Astrocyte (in vitro differentiated cells and primary cell): ENCODE measurements around the gene SCAPER. TPM values are rescaled to one million over a fixed set of nuclear protein-coding genes. Genes with fewer than 3 reads are reported as not detected.

ENCODE experiments used
- DNase-seq: peaks from one replicate; pipeline ENCODE4 v3.0.0-alpha.2; 2010; ENCODE audit warnings: low read depth
- FAIRE-seq: peaks from 2 replicates; lab custom pipeline; 2011; peaks lifted over from hg19 to GRCh38; lab: Jason Lieb, UNC
- H2AFZ ChIP-seq: 2 replicates; pipeline ENCODE4 v1.6.0; 2012; ENCODE audit warnings: low read depth, low read length, inconsistent platforms
- H3K27ac ChIP-seq: 2 replicates; pipeline ENCODE4 v1.5.1; 2011; ENCODE audit warnings: low read depth, low read length, inconsistent platforms
- H3K27me3 ChIP-seq: 2 replicates; pipeline ENCODE4 v1.6.0; 2011; ENCODE audit warnings: low read length, inconsistent platforms; ENCODE audit not compliant: insufficient read depth
- H3K36me3 ChIP-seq: 2 replicates; pipeline ENCODE4 v1.5.1; 2011; ENCODE audit warnings: low read length, inconsistent platforms; ENCODE audit not compliant: insufficient read depth
- H3K4me1 ChIP-seq: 2 replicates; pipeline ENCODE4 v1.5.1; 2011; ENCODE audit warnings: low read length, inconsistent platforms; ENCODE audit not compliant: insufficient read depth
- H3K4me2 ChIP-seq: 2 replicates; pipeline ENCODE4 v1.6.0; 2012; ENCODE audit warnings: low read length, inconsistent platforms
- H3K4me3 ChIP-seq: 2 replicates; pipeline ENCODE4 v1.5.1; 2011; ENCODE audit warnings: low read depth, mild to moderate bottlenecking, low read length, inconsistent platforms; ENCODE audit not compliant: insufficient read depth
- H3K79me2 ChIP-seq: 2 replicates; pipeline ENCODE4 v1.6.0; 2012; ENCODE audit warnings: mild to moderate bottlenecking, low read length, inconsistent platforms; ENCODE audit not compliant: insufficient read depth
- H3K9ac ChIP-seq: 2 replicates; pipeline ENCODE4 v1.6.0; 2012; ENCODE audit warnings: mild to moderate bottlenecking, low read length, inconsistent platforms
- H3K9me3 ChIP-seq: 2 replicates; pipeline ENCODE4 v1.5.1; 2012; ENCODE audit warnings: low read depth, mild to moderate bottlenecking, low read length, inconsistent platforms; ENCODE audit not compliant: insufficient read depth
- H4K20me1 ChIP-seq: 2 replicates; pipeline ENCODE4 v1.6.0; 2012; ENCODE audit warnings: low read length, inconsistent platforms; ENCODE audit not compliant: insufficient read depth
- H3K27ac Mint-ChIP-seq: one replicate; pipeline ENCODE4 v1.8.0; 2021; ENCODE audit warnings: mild to moderate bottlenecking, mixed read lengths; ENCODE audit not compliant: unreplicated experiment
- H3K27me3 Mint-ChIP-seq: one replicate; pipeline ENCODE4 v1.8.0; 2021; ENCODE audit warnings: low read depth, mixed read lengths; ENCODE audit not compliant: unreplicated experiment
- H3K36me3 Mint-ChIP-seq: one replicate; pipeline ENCODE4 v1.8.0; 2021; ENCODE audit warnings: low read depth, mixed read lengths; ENCODE audit not compliant: unreplicated experiment
- H3K4me1 Mint-ChIP-seq: one replicate; pipeline ENCODE4 v1.8.0; 2021; ENCODE audit warnings: low read depth, mixed read lengths; ENCODE audit not compliant: unreplicated experiment
- H3K4me3 Mint-ChIP-seq: one replicate; pipeline ENCODE4 v1.8.0; 2021; ENCODE audit warnings: mild to moderate bottlenecking, moderate library complexity, mixed read lengths; ENCODE audit not compliant: unreplicated experiment
- H3K9me3 Mint-ChIP-seq: one replicate; pipeline ENCODE4 v1.8.0; 2021; ENCODE audit warnings: mild to moderate bottlenecking, mixed read lengths; ENCODE audit not compliant: unreplicated experiment
- EZH2 ChIP-seq: IDR thresholded peaks from 2 replicates; pipeline ENCODE4 v1.6.1; 2012; ENCODE audit warnings: mild to moderate bottlenecking, low read length, inconsistent platforms; ENCODE audit not compliant: insufficient read depth
- total RNA-seq: library from RNA; stranded (reverse); gene quantifications from 2 replicates; pipeline ENCODE4 v1.2.1, GENCODE V29; 2021
- TF ChIP-seq, protein P1 (sequence below): IDR thresholded peaks from 2 replicates; pipeline ENCODE4 v1.5.1; 2011; ENCODE audit warnings: low read depth, mild to moderate bottlenecking, inconsistent platforms, low read length, moderate library complexity; ENCODE audit not compliant: insufficient read depth

SCAPER gene
- total RNA-seq, 1 donor from 2014 or later = 8.6 TPM

DNA sequence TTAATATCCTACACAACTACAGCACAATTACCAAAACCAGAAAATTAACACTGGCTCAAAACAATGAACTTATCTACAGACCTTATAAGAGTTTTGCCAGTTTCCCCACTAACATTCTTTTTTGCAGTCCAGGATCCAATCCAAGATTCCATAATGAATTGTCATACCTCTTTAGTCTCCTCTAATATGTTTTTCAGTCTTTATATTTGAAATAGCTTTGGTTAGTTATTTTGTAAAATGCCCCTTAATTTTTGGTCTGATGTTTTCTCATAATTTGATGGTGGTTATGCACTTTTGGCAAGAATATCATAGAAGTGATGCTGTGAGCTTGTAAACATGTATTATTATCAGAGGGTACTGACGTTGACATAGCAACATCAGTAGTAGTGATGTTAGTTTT lies 444.3 kb downstream of the SCAPER start:
- Mint-ChIP-seq H3K9me3 (peaks cover 8% of the 10 kb centered on the region), H3K4me3 (no peak overlapping the region), H3K27me3 (no peaks in the 10 kb centered on the region), H3K27ac (no peak overlapping the region), H3K4me1 (no peaks in the 10 kb centered on the region), H3K36me3 (peaks cover 3% of the 10 kb centered on the region)
- TF ChIP-seq EZH2 = no peak
- TF ChIP-seq, protein P1, sequence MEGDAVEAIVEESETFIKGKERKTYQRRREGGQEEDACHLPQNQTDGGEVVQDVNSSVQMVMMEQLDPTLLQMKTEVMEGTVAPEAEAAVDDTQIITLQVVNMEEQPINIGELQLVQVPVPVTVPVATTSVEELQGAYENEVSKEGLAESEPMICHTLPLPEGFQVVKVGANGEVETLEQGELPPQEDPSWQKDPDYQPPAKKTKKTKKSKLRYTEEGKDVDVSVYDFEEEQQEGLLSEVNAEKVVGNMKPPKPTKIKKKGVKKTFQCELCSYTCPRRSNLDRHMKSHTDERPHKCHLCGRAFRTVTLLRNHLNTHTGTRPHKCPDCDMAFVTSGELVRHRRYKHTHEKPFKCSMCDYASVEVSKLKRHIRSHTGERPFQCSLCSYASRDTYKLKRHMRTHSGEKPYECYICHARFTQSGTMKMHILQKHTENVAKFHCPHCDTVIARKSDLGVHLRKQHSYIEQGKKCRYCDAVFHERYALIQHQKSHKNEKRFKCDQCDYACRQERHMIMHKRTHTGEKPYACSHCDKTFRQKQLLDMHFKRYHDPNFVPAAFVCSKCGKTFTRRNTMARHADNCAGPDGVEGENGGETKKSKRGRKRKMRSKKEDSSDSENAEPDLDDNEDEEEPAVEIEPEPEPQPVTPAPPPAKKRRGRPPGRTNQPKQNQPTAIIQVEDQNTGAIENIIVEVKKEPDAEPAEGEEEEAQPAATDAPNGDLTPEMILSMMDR = no peak
- Histone ChIP-seq H3K27me3 (no peaks in the 10 kb centered on the region), H3K4me3 (no peak overlapping the region), H3K4me2 (no peak overlapping the region), H2AFZ (no peak overlapping the region), H3K4me1 (no peaks in the 10 kb centered on the region), H3K79me2 (no peaks in the 10 kb centered on the region), H4K20me1 (no peaks in the 10 kb centered on the region), H3K27ac (no peak overlapping the region), H3K9ac (no peak overlapping the region), H3K36me3 (no peaks in the 10 kb centered on the region), H3K9me3 (no peaks in the 10 kb centered on the region)
- FAIRE-seq = no peak
- DNase-seq = peak; percentile 71

GRCh38 chr15:76460347-76460746 lies 444.8 kb downstream of the SCAPER start:
- H3K4me1 ChIP-seq = no peaks in the 10 kb centered on the region
- H3K36me3 ChIP-seq = no peaks in the 10 kb centered on the region
- H2AFZ ChIP-seq = no peak overlapping the region
- no peaks in the 10 kb centered on the region for H3K27me3 Mint-ChIP-seq
- no peak overlapping the region for H3K4me2 ChIP-seq
- DNase-seq (peak; percentile 12), FAIRE-seq (no peak)
- H3K9me3 ChIP-seq = no peaks in the 10 kb centered on the region
- H3K27ac Mint-ChIP-seq = no peak overlapping the region
- TF ChIP-seq, protein P1 = no peak
- TF ChIP-seq EZH2 = no peak
- H3K79me2 ChIP-seq = no peaks in the 10 kb centered on the region
- no peak overlapping the region for H3K9ac ChIP-seq
- no peak overlapping the region for H3K4me3 Mint-ChIP-seq
- H3K9me3 Mint-ChIP-seq = peaks cover 3% of the 10 kb centered on the region
- H3K27ac ChIP-seq = no peak overlapping the region
- no peaks in the 10 kb centered on the region for H3K36me3 Mint-ChIP-seq
- no peaks in the 10 kb centered on the region for H3K4me1 Mint-ChIP-seq
- no peaks in the 10 kb centered on the region for H4K20me1 ChIP-seq
- H3K27me3 ChIP-seq = no peaks in the 10 kb centered on the region
- no peak overlapping the region for H3K4me3 ChIP-seq

- TF ChIP-seq, protein P1 = no peak
- TF ChIP-seq EZH2 = no peak
- no peak for FAIRE-seq
- no peak overlapping the region for H3K9ac ChIP-seq
- H3K4me2 ChIP-seq = no peak overlapping the region
- no peaks in the 10 kb centered on the region for H3K36me3 ChIP-seq
- Mint-ChIP-seq H3K9me3 (no peaks in the 10 kb centered on the region), H3K4me3 (no peak overlapping the region), H3K4me1 (no peaks in the 10 kb centered on the region), H3K27ac (no peak overlapping the region), H3K36me3 (no peaks in the 10 kb centered on the region), H3K27me3 (no peaks in the 10 kb centered on the region)
- H3K9me3 ChIP-seq = no peaks in the 10 kb centered on the region
- H3K4me1 ChIP-seq = no peaks in the 10 kb centered on the region
- no peaks in the 10 kb centered on the region for H4K20me1 ChIP-seq
- no peak overlapping the region for H3K4me3 ChIP-seq
- no peaks in the 10 kb centered on the region for H3K27me3 ChIP-seq
- H2AFZ ChIP-seq = no peak overlapping the region
- no peak overlapping the region for H3K27ac ChIP-seq
- no peak for DNase-seq
- H3K79me2 ChIP-seq = no peaks in the 10 kb centered on the region
Measured at GRCh38 chr15:76451540-76451939, 453.6 kb downstream of the SCAPER start.
